HPDE6-E6E7 (cell line): Measurements from ENCODE around the gene TGFBR3L.
"Not testable (repeated sequence)": the region's sequence is repeated elsewhere in the genome, so short reads cannot be mapped to it uniquely, and the experiment has no call there.

Source experiments
- DNase-seq: peaks from one replicate; pipeline ENCODE4 v3.0.0; 2011; ENCODE audit warnings: missing footprints; ENCODE audit errors: extremely low spot score

TGFBR3L gene

GRCh38 chr19:7928334-7928706 is 13.7 kb downstream of the TGFBR3L start:
- no peak for DNase-seq

- no peak for DNase-seq
These were observed 14.4 kb downstream of the TGFBR3L start for GRCh38 chr19:7928741-7929701.

- DNase-seq: not testable (repeated sequence)
These were observed 15.4 kb downstream of the TGFBR3L start for GRCh38 chr19:7930030-7930429.

- DNase-seq: no peak
These were observed 16.1 kb downstream of the TGFBR3L start for GRCh38 chr19:7930765-7931164.

- DNase-seq: no peak
These were observed 16.8 kb downstream of the TGFBR3L start for GRCh38 chr19:7931221-7932061.

- no peak for DNase-seq
These were observed 17.8 kb downstream of the TGFBR3L start for GRCh38 chr19:7932276-7932929.

GRCh38 chr19:7932930-7933300 is 18.3 kb downstream of the TGFBR3L start:
- DNase-seq: no peak

GRCh38 chr19:7933411-7933810 is 18.8 kb downstream of the TGFBR3L start:
- no peak for DNase-seq

GRCh38 chr19:7933828-7934725 is 19.4 kb downstream of the TGFBR3L start:
- DNase-seq: no peak

GRCh38 chr19:7934766-7935165 is 20.1 kb downstream of the TGFBR3L start:
- no peak for DNase-seq

GRCh38 chr19:7940841-7941240 is 26.2 kb downstream of the TGFBR3L start:
- DNase-seq: no peak

GRCh38 chr19:7941895-7942596 is 27.4 kb downstream of the TGFBR3L start:
- no peak for DNase-seq

- no peak for DNase-seq
These were observed 28.4 kb downstream of the TGFBR3L start for GRCh38 chr19:7942981-7943443.

- DNase-seq: peak; percentile 99
These were observed 29.0 kb downstream of the TGFBR3L start, which contains the start of gene TIMM44 for GRCh38 chr19:7943444-7944176. TSS of gene TIMM44 (minus strand) at chr19:7943666. CDS start at chr19:7943651, 15 bp downstream.

- DNase-seq: peak; percentile 83
These were observed 29.6 kb downstream of the TGFBR3L start for GRCh38 chr19:7944177-7944761.

GRCh38 chr19:7947939-7948338 is 33.3 kb downstream of the TGFBR3L start:
- DNase-seq: no peak

GRCh38 chr19:7953060-7953459 is 38.4 kb downstream of the TGFBR3L start:
- DNase-seq: peak; percentile 33

GRCh38 chr19:7953576-7953975 is 38.9 kb downstream of the TGFBR3L start:
- no peak for DNase-seq

- DNase-seq: no peak
These were observed 41.1 kb downstream of the TGFBR3L start for GRCh38 chr19:7955696-7956095.
